DOHH2 (cell line): ENCODE measurements around the gene CPOX.
A peak's percentile ranks its signal among the peaks of the same experiment; 100 is the strongest.

Source experiments
- H3F3A ChIP-seq: fragments of 200-600 bp; sonication (generic), shearing (Covaris generic); 2 replicates; pipeline ENCODE4 v1.6.0; 2016; ENCODE audit warnings: antibody characterized with exemption, mild to moderate bottlenecking; ENCODE audit not compliant: control insufficient read depth, insufficient read depth
- H3K27ac ChIP-seq: fragments of 200-600 bp; sonication (generic); 2 replicates; pipeline ENCODE4 v1.5.1; 2014; ENCODE audit warnings: low read depth, mild to moderate bottlenecking, low read length, moderate library complexity
- H3K27me3 ChIP-seq: fragments of 200-600 bp; sonication (generic); 2 replicates; pipeline ENCODE4 v1.6.1; 2014; ENCODE audit warnings: mild to moderate bottlenecking, low read length, mixed read lengths; ENCODE audit not compliant: control insufficient read depth
- H3K36me3 ChIP-seq: fragments of 200-600 bp; sonication (generic); 2 replicates; pipeline ENCODE4 v1.6.1; 2014; ENCODE audit warnings: mild to moderate bottlenecking, low read length, moderate library complexity, mixed read lengths; ENCODE audit not compliant: control insufficient read depth
- H3K4me1 ChIP-seq: fragments of 200-600 bp; sonication (generic); 2 replicates; pipeline ENCODE4 v1.6.1; 2014; ENCODE audit warnings: mild to moderate bottlenecking, low read length, mixed read lengths; ENCODE audit not compliant: control insufficient read depth
- H3K4me2 ChIP-seq: fragments of 200-600 bp; sonication (generic); 2 replicates; pipeline ENCODE4 v1.6.0; 2014; ENCODE audit warnings: mild to moderate bottlenecking, low read length, moderate library complexity
- H3K4me3 ChIP-seq: fragments of 200-600 bp; sonication (generic); 2 replicates; pipeline ENCODE4 v1.5.1; 2014; ENCODE audit warnings: mild to moderate bottlenecking, low read length, mixed read lengths
- H3K79me2 ChIP-seq: fragments of 200-600 bp; sonication (generic); 2 replicates; pipeline ENCODE4 v1.6.1; 2014; ENCODE audit warnings: mild to moderate bottlenecking, low read length, mixed read lengths; ENCODE audit not compliant: control insufficient read depth
- H3K9me2 ChIP-seq: fragments of 200-600 bp; sonication (generic); replicated peaks from 2 replicates; pipeline ENCODE4 v1.6.1; 2014; ENCODE audit warnings: mild to moderate bottlenecking, low read length, mixed read lengths; ENCODE audit not compliant: control insufficient read depth
- H3K9me3 ChIP-seq: fragments of 200-600 bp; sonication (generic); 2 replicates; pipeline ENCODE4 v1.6.1; 2014; ENCODE audit warnings: antibody characterized with exemption, low read length, mixed read lengths; ENCODE audit not compliant: control insufficient read depth, insufficient read depth
- H4K20me1 ChIP-seq: fragments of 200-600 bp; sonication (generic); 2 replicates; pipeline ENCODE4 v1.6.0; 2014; ENCODE audit warnings: low read depth, mild to moderate bottlenecking, antibody characterized with exemption, low read length, moderate library complexity; ENCODE audit not compliant: control insufficient read depth, insufficient read depth
- EZH2phosphoT487 ChIP-seq: fragments of 200-600 bp; sonication (generic); IDR thresholded peaks from 2 replicates; pipeline ENCODE4 v1.6.1; 2017; ENCODE audit warnings: borderline replicate concordance, mild to moderate bottlenecking, antibody characterized with exemption, low read length, moderate library complexity, mixed read lengths
- TF ChIP-seq, protein P1 (sequence below): fragments of 200-600 bp; sonication (generic); IDR thresholded peaks from one replicate; pipeline ENCODE4 v1.5.1; 2014; ENCODE audit warnings: antibody characterized with exemption, mild to moderate bottlenecking, low read depth, low read length; ENCODE audit not compliant: poor library complexity, severe bottlenecking

Gene CPOX

DNA sequence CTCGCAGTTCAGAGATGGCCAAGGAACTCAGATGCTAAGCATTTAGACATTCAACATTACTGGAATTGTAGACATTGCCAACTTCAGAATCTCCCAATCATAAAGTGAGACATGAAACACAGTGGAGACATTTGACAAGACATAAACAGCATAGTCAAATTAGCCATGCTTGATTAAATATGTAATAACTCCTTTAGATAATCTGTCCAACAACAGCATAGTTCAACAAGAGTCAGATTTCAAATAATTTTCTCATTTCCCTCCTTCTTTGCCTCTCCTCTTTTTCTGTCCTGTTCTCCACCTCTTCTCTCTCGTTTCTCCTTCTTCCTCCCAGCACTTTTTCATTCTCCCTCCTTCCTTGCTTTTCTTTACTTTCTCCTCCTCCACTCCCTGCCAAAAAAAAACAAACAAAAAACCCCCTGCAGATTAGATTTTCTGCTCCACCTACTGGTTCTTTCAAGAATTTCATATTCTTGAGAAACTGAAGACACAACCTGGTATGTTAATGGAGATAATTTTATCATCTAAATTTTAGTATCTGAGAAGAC, 20.2 kb downstream of the CPOX start:
- H3K36me3 ChIP-seq = peaks cover 11% of the 10 kb centered on the region
- H3K9me2 ChIP-seq = no peaks in the 10 kb centered on the region
- peaks cover 19% of the 10 kb centered on the region for H3K4me1 ChIP-seq
- peak overlapping the region; percentile 40 for H3K4me3 ChIP-seq
- H3K9me3 ChIP-seq = no peaks in the 10 kb centered on the region
- no peak overlapping the region for H3K27ac ChIP-seq
- no peaks in the 10 kb centered on the region for H3K79me2 ChIP-seq
- H4K20me1 ChIP-seq = no peaks in the 10 kb centered on the region
- H3F3A ChIP-seq = no peaks in the 10 kb centered on the region
- TF ChIP-seq EZH2phosphoT487 = no peak
- TF ChIP-seq, protein P1, sequence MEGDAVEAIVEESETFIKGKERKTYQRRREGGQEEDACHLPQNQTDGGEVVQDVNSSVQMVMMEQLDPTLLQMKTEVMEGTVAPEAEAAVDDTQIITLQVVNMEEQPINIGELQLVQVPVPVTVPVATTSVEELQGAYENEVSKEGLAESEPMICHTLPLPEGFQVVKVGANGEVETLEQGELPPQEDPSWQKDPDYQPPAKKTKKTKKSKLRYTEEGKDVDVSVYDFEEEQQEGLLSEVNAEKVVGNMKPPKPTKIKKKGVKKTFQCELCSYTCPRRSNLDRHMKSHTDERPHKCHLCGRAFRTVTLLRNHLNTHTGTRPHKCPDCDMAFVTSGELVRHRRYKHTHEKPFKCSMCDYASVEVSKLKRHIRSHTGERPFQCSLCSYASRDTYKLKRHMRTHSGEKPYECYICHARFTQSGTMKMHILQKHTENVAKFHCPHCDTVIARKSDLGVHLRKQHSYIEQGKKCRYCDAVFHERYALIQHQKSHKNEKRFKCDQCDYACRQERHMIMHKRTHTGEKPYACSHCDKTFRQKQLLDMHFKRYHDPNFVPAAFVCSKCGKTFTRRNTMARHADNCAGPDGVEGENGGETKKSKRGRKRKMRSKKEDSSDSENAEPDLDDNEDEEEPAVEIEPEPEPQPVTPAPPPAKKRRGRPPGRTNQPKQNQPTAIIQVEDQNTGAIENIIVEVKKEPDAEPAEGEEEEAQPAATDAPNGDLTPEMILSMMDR = peak; percentile 58
- H3K4me2 ChIP-seq = peak overlapping the region; percentile 63
- H3K27me3 ChIP-seq = no peaks in the 10 kb centered on the region

DNA sequence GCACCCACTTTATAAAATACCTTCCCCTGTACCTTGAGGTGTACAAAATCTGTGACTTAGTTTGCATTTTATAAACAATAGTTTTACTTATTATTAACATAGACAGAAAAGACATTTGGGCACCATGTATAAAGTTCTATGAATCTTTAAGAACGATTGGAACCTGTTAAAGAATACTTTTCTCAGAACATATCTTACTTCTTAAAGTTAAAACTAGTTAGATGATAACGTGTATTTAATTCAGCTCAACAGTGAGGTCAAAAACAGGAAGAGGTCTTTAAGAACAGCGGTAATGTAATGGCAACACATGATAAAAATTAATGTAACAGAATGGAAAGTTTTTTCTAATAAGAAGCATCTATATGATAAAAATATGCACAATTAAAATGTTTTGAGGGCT, 25.0 kb downstream of the CPOX start:
- Histone ChIP-seq H4K20me1 (no peaks in the 10 kb centered on the region), H3K36me3 (no peaks in the 10 kb centered on the region), H3K9me3 (no peaks in the 10 kb centered on the region), H3K79me2 (no peaks in the 10 kb centered on the region), H3K27ac (no peak overlapping the region), H3K4me1 (peaks cover 55% of the 10 kb centered on the region), H3F3A (peaks cover 13% of the 10 kb centered on the region), H3K27me3 (no peaks in the 10 kb centered on the region), H3K9me2 (no peaks in the 10 kb centered on the region), H3K4me2 (no peak overlapping the region), H3K4me3 (no peak overlapping the region)
- TF ChIP-seq, protein P1 = no peak
- TF ChIP-seq EZH2phosphoT487 = no peak

DNA sequence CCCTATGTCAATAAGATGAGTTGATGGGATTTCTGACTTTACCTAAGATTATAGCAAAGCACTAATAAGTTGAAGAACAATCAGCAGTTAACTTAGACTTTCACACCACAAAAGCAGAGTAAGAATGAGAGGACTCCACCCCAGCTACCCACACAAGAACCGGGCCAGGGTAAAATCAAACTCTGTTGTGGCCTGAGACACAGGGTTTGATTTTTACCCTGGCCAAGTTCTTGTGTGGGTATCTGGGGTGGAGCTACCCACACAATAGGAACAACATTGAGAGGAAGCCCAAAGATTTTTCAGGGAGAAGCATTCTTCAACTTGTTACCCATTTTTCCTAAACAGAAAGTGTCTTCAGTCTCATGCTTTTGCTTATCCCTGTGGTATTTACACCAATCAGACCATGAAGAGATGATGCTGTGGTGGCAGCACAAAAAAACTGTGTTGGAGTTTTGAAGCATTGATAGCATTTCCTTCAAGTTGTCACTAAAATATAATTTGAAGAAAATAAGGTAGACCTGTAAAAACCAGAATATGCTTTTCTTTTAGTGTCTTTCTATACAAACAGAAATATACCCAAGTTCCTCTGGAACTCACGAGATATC, 25.6 kb downstream of the CPOX start:
- H3K27ac ChIP-seq = no peak overlapping the region
- no peaks in the 10 kb centered on the region for H3K36me3 ChIP-seq
- no peaks in the 10 kb centered on the region for H3K9me2 ChIP-seq
- H3K79me2 ChIP-seq = no peaks in the 10 kb centered on the region
- peaks cover 16% of the 10 kb centered on the region for H3F3A ChIP-seq
- H3K4me1 ChIP-seq = peaks cover 55% of the 10 kb centered on the region
- no peak overlapping the region for H3K4me3 ChIP-seq
- H3K27me3 ChIP-seq = no peaks in the 10 kb centered on the region
- H3K9me3 ChIP-seq = no peaks in the 10 kb centered on the region
- no peak for TF ChIP-seq EZH2phosphoT487
- TF ChIP-seq, protein P1 = no peak
- H4K20me1 ChIP-seq = no peaks in the 10 kb centered on the region
- no peak overlapping the region for H3K4me2 ChIP-seq
